AML-193 (cell line): Measurements from ENCODE around the gene SYT7.

Experiments used
- DNase-seq, 2 experiments: peaks; one replicate each; lab custom pipeline; 2025; lab: John Stamatoyannopoulos, UW

Gene SYT7

GRCh38 chr11:61609000-61609979 is 28.4 kb upstream of the SYT7 start:
- no peak for DNase-seq

- DNase-seq, result no peak
Observed at GRCh38 chr11:61607920-61608599, 27.2 kb upstream of the SYT7 start.

- DNase-seq, result no peak
Observed at GRCh38 chr11:61607426-61607825, 26.6 kb upstream of the SYT7 start.

GRCh38 chr11:61603667-61604066 is 22.8 kb upstream of the SYT7 start:
- DNase-seq, result no peak

- no peak for DNase-seq
Observed at GRCh38 chr11:61602775-61603569, 22.1 kb upstream of the SYT7 start.

GRCh38 chr11:61601512-61601911 is 20.6 kb upstream of the SYT7 start:
- no peak for DNase-seq

- DNase-seq, result no peak
Observed at GRCh38 chr11:61599968-61600710, 19.3 kb upstream of the SYT7 start.

GRCh38 chr11:61598886-61599868 is 18.3 kb upstream of the SYT7 start:
- DNase-seq, result no peak

GRCh38 chr11:61598374-61598773 is 17.5 kb upstream of the SYT7 start:
- no peak for DNase-seq

- DNase-seq, result no peak
Observed at GRCh38 chr11:61596990-61597389, 16.1 kb upstream of the SYT7 start.

GRCh38 chr11:61596542-61596941 is 15.7 kb upstream of the SYT7 start:
- DNase-seq, result no peak

- no peak for DNase-seq
Observed at GRCh38 chr11:61594907-61595257, 14.0 kb upstream of the SYT7 start.

GRCh38 chr11:61593151-61593550 is 12.3 kb upstream of the SYT7 start:
- no peak for DNase-seq

- no peak for DNase-seq
Observed at GRCh38 chr11:61592176-61592575, 11.3 kb upstream of the SYT7 start.

- no peak for DNase-seq
Observed at GRCh38 chr11:61589961-61590360, 9.1 kb upstream of the SYT7 start.

- no peak for DNase-seq
Observed at GRCh38 chr11:61588728-61589191, 7.9 kb upstream of the SYT7 start.

GRCh38 chr11:61587951-61588727 is 7.3 kb upstream of the SYT7 start:
- DNase-seq, result no peak

GRCh38 chr11:61587541-61587941 is 6.7 kb upstream of the SYT7 start:
- no peak for DNase-seq

GRCh38 chr11:61586792-61587430 is 6.0 kb upstream of the SYT7 start:
- no peak for DNase-seq
